HG03064 (cell line): ENCODE data around the gene EXOC6B.

Experiments used
- ATAC-seq: cut with Tn5 transposase; IDR thresholded peaks from one replicate; pipeline ENCODE4 v1.9.1; 2021; ENCODE audit warnings: low read depth; ENCODE audit not compliant: unreplicated experiment

Gene EXOC6B

GRCh38 chr2:72830273-72830672 is 4.4 kb upstream of the EXOC6B start:
- no peak for ATAC-seq

GRCh38 chr2:72828840-72829507 is 3.1 kb upstream of the EXOC6B start:
- no peak for ATAC-seq

GRCh38 chr2:72827966-72828646 is 2.3 kb upstream of the EXOC6B start:
- ATAC-seq, result no peak

- no peak for ATAC-seq
Measured at GRCh38 chr2:72827487-72827886, 1.7 kb upstream of the EXOC6B start.

GRCh38 chr2:72826156-72826477 is 284 bp upstream of the EXOC6B start:
- ATAC-seq, result no peak

- no peak for ATAC-seq
Measured at GRCh38 chr2:72824224-72824842, 1.5 kb downstream of the EXOC6B start.

GRCh38 chr2:72822794-72823193 is 3.0 kb downstream of the EXOC6B start:
- ATAC-seq, result no peak

GRCh38 chr2:72821983-72822382 is 3.9 kb downstream of the EXOC6B start:
- no peak for ATAC-seq

GRCh38 chr2:72821118-72821517 is 4.7 kb downstream of the EXOC6B start:
- no peak for ATAC-seq

GRCh38 chr2:72819501-72819900 is 6.3 kb downstream of the EXOC6B start:
- ATAC-seq, result no peak

- no peak for ATAC-seq
Measured at GRCh38 chr2:72815655-72816278, 10.1 kb downstream of the EXOC6B start.

GRCh38 chr2:72813841-72814240 is 12.0 kb downstream of the EXOC6B start:
- no peak for ATAC-seq

GRCh38 chr2:72810165-72810564 is 15.7 kb downstream of the EXOC6B start:
- no peak for ATAC-seq

GRCh38 chr2:72809095-72809494 is 16.7 kb downstream of the EXOC6B start:
- ATAC-seq, result no peak

GRCh38 chr2:72806280-72806945 is 19.4 kb downstream of the EXOC6B start:
- no peak for ATAC-seq

GRCh38 chr2:72803626-72804320 is 22.1 kb downstream of the EXOC6B start:
- no peak for ATAC-seq

- no peak for ATAC-seq
Measured at GRCh38 chr2:72803151-72803550, 22.7 kb downstream of the EXOC6B start.

GRCh38 chr2:72800492-72800891 is 25.3 kb downstream of the EXOC6B start:
- ATAC-seq, result no peak

- ATAC-seq, result no peak
Measured at GRCh38 chr2:72797740-72798139, 28.1 kb downstream of the EXOC6B start.

GRCh38 chr2:72796766-72797165 is 29.1 kb downstream of the EXOC6B start:
- no peak for ATAC-seq
